ENCODE results near the gene ANTXR1. TPM values are rescaled to one million over a fixed set of nuclear protein-coding genes. Genes with fewer than 3 reads are reported as not detected.

ANTXR1 gene
- total and polyA plus RNA-seq, 2 of the 8 experiments (the other 6 are each of a cell fraction or from before 2014, with no cell fraction given), result 15.8 to 44.3 TPM

GRCh38 chr2:68970566-68971265 is 42.3 kb upstream of the ANTXR1 start:
- Histone ChIP-seq H3K23me2 (ENCODE audit: low read depth, low read length) (no peaks in the 10 kb centered on the region), H3K9ac (replicated peaks in 1 of 4; ENCODE audit: extremely low read depth in 1 of 4, low read depth in 3 of 4, low read length in 3 of 4) (no peak overlapping the region), H3K4me3 (ENCODE audit: extremely low read depth in 1 of 4, insufficient read depth in 2 of 4, low read depth in 3 of 4, low read length in 4 of 4) (no peak overlapping the region), H3K4me2 (ENCODE audit: insufficient read depth in 1 of 2, low read depth in 2 of 2, low read length in 2 of 2) (no peak overlapping the region), H4K8ac (ENCODE audit: extremely low read depth, insufficient read depth, low read length) (no peak overlapping the region), H4K20me1 (replicated peaks in 1 of 2; ENCODE audit: control insufficient read depth in 1 of 2, insufficient read depth in 2 of 2, low read length in 2 of 2) (no peaks in the 10 kb centered on the region), H2BK20ac (ENCODE audit: low read length) (no peak overlapping the region), H2BK12ac (ENCODE audit: low read depth, low read length) (no peak overlapping the region), H3K18ac (ENCODE audit: extremely low read depth, low read length) (no peak overlapping the region), H3K36me3 (ENCODE audit: control insufficient read depth in 2 of 4, insufficient read depth in 4 of 4, low read length in 3 of 4) (no peaks in the 10 kb centered on the region), H3K4me1 (replicated peaks in 1 of 4; ENCODE audit: control insufficient read depth in 3 of 4, insufficient read depth in 4 of 4, low read length in 3 of 4) (no peaks in the 10 kb centered on the region), H3K14ac (ENCODE audit: insufficient read length) (no peak overlapping the region), H4K91ac (replicated peaks; ENCODE audit: insufficient read length, low read length) (no peak overlapping the region), H3K27me3 (replicated peaks in 1 of 4; ENCODE audit: control insufficient read depth in 3 of 4, extremely low read depth in 1 of 4, insufficient read depth in 3 of 4, low read length in 3 of 4) (no peaks in the 10 kb centered on the region), H2AFZ (ENCODE audit: low read length) (no peak overlapping the region), H2AK5ac (ENCODE audit: low read depth, low read length) (no peak overlapping the region), H2BK120ac (replicated peaks; ENCODE audit: low read depth, low read length) (no peak overlapping the region), H3K56ac (replicated peaks; ENCODE audit: insufficient read length, low read depth, low read length) (no peak overlapping the region), H3K23ac (ENCODE audit: insufficient read length) (no peak overlapping the region), H3K9me3 (ENCODE audit: insufficient read depth in 2 of 2, low read depth in 1 of 2, low read length in 1 of 2) (no peaks in the 10 kb centered on the region), H4K5ac (ENCODE audit: insufficient read length, low read depth, low read length) (no peak overlapping the region), H3K79me1 (ENCODE audit: low read depth, low read length) (no peaks in the 10 kb centered on the region), H3K79me2 (ENCODE audit: control insufficient read depth in 1 of 2, insufficient read depth in 2 of 2, low read length in 2 of 2) (no peaks in the 10 kb centered on the region), H2BK5ac (ENCODE audit: low read depth, low read length) (no peak overlapping the region), H3K4ac (replicated peaks; ENCODE audit: insufficient read length, low read depth, low read length) (no peak overlapping the region), H3K27ac (ENCODE audit: low read depth, low read length) (no peak overlapping the region), H2BK15ac (ENCODE audit: low read length) (no peak overlapping the region)
- CTCF ChIA-PET (ENCODE audit: partially characterized antibody), result no interaction called here
- POLR2A ChIA-PET (ENCODE audit: partially characterized antibody), result no interaction called here
- no peak for TF ChIP-seq SP2 (IDR thresholded peaks at IDR 0.05; ENCODE audit: low read length)
- TF ChIP-seq SIRT6 (IDR thresholded peaks at IDR 0.05; ENCODE audit: low read length), result no peak
- TF ChIP-seq CREB1 (IDR thresholded peaks at IDR 0.05), result no peak
- TF ChIP-seq ATF3 (IDR thresholded peaks at IDR 0.05; ENCODE audit: insufficient read depth, low read depth, low read length), result no peak
- TF ChIP-seq KDM4A (IDR thresholded peaks at IDR 0.05; ENCODE audit: low read depth, low read length, severe bottlenecking), result no peak
- TF ChIP-seq RFX5 (IDR thresholded peaks at IDR 0.05; ENCODE audit: borderline replicate concordance, low read depth, low read length), result no peak
- no peak for TF ChIP-seq PHF8 (conservative IDR thresholded peaks at IDR 0.05; ENCODE audit: low read depth, low read length)
- no peak for TF ChIP-seq EGR1 (IDR thresholded peaks at IDR 0.05; ENCODE audit: borderline replicate concordance, low read depth, low read length)
- no peak for DNase-seq (ENCODE audit: low read depth in 1 of 2, low spot score in 2 of 2)
- 84% methylated on average over 8 of the region's 8 CpGs; no CpG with 5 or more reads in 1 of the 2 experiments for WGBS, 2 experiments (ENCODE audit: extremely low coverage in 1 of 2, insufficient coverage in 1 of 2, insufficient read length in 1 of 2, insufficient replicate concordance in 2 of 2, low coverage in 1 of 2, low lambda C conversion rate in 2 of 2, missing lambda C conversion rate in 1 of 2)
- FAIRE-seq, result no peak

Measured in H1 (cell line).